HL-60/S4 treated with retinoic acid at 250 ng/mL for 4 days and 3 days (cell line): ENCODE results near the gene RAD23B.

Source experiments
- in situ Hi-C: fragments of 300-500 bp; cut with MboI; formaldehyde crosslinking; loops from 2 replicates; pipeline ENCODE4 v1.7.0; 2022; ENCODE audit warnings: low sequenced_read_pairs

RAD23B gene

DNA sequence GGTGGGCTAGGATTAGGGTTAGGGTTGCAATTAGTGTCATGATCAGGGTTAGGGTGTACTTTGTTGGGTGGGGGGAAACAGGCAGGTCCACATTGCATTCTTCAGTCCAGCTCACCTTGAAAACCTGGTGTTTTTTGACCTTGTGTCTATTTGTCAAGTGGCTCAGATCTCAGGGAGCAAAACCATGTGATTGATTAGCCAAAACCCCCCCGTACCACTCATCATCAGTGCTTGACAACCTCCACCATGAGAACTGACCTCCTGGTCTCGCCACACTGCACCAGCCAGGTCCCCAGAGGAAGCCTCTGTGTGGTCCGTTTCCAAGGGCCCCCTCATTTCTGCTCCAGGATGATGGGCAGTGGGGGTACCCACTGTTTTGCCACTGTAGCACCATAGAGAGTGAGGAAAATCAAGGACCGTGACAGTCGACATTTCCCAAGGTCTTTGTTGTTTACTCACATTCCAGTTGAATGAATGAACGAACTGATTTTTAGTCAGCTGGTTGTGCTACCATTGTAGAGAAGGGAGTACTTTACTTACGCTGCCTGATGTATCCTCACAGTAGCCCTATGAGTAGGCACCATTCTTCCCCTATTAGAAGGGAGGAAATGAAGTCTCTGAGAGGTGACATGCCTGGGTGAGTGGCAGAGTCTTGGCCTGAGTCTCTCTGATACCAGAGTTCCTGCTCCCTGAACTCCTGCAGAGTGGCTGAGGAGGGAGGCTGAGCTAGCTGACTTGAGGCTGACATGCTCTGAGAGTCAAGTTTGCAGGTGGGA lies 84.8 kb downstream of the RAD23B start:
- in situ Hi-C loops = no loop called here

DNA sequence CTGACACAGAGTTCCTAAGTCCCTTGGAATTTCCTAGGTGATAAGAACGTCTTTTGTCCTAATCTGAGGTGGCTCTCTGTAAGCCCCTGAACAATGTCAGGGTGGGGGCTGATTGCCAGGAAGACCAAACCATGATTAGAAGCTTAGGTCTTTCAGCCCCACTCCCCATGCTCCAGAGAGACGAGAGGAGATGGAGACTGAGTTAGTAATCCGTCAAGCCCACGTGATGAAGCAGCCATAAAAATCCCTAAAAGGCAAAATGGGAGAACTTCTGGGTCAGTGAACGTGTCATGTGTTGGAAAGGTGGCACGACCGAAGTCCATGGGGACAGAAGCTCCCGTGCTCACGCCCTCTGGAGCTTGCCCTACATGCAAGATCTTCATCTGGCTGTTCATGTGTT lies 85.6 kb downstream of the RAD23B start:
- in situ Hi-C loops = no loop called here

DNA sequence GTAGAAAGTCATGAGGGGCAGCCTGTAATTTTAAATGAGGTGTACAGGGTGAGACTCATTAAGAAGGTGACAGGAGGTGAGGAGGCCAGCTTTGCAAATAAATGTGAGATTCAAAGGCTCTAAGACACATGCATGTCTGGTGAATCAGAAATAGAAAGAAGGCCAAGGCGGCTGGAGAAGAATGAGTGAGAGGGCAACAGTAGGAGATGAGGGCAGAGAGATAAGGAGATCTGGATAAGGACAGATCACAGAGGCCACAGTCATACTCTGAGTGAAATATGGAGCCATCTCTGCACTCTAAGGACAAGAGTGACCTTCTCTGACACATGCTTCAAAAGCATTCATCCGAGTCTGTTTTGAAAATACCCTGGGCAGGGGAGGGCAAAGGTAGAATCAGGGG lies 90.7 kb downstream of the RAD23B start:
- in situ Hi-C loops = no loop called here

DNA sequence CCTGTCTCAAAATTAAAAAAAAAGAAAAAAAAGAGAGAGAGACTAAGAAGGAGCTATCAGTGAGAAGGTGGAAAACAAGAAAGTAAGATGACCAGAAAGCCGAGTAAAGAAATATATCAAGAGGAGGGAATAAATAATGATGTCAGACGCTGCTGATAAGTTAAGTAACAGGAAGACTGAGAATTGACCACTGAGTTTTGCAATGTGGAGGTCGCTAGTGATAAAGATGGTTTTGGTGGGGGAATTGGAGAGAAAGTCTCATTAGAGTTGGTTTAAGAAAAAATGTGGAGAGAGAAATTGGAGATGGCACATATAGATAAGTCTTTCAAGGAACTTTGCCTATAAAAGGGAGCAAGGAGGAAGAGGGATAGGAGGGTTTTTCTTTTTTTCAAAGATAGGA lies 91.9 kb downstream of the RAD23B start:
- in situ Hi-C loops = no loop called here

DNA sequence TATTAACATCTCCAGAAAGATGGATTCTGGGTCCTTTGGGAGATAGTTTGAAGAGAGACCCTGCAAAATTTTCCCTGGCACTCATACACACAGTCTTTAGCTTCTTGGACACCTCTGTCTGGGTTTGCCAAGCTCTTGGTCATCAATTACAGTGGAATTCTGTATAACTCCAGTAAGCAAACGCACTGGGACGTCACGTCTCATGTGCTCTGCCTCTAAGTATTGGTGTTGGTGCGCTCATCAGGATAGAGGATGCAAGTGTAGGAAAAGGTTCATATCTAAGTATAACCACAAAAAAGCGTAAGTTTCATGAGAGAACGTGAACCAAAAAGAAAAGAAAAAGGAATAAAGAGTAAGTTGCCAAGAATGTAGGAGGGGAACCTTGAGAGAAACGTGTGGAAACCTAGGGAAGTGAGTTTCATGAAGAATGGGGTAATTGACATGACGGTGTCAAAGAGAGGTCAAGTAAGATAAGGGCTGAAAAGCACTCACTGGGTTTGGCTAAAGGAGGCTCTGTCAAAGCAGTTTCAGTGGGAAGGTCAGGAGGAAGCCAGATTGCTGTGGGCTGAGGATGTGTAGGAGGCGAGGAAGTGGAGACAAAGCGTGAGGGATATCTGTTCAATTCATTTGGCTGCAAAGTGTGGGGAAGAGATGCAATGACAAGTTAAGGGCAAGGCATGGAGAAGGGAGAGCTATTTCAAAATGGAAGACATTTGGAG lies 92.7 kb downstream of the RAD23B start:
- in situ Hi-C loops = no loop called here

DNA sequence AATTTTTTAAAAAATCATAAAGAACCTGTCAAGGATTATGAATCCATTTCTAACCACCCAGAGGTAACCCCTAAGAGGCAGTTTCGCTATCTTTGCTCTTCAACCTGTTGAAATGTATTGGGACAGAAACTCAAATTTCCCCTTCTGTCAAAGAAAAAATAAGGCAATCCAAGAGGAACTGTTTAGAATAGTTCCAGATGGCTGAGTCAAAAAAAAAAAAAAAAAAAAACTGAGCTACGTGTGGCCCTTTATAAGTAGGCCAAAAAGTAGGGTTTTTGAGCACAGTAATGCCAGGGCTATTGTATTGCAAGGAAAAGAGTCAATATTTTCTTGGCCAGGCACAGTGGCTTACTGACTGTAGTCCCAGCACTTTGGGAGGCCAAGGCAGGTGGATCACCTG lies 94.9 kb downstream of the RAD23B start:
- in situ Hi-C loops = no loop called here
